SU-DHL-6 (cell line): ENCODE measurements around the gene NPEPL1.

Experiments
- CTCF ChIP-seq: fragments of 200-600 bp; sonication (generic); IDR thresholded peaks from one replicate; pipeline ENCODE4 v1.5.1; 2017; ENCODE audit warnings: antibody characterized with exemption, mild to moderate bottlenecking, low read length, moderate library complexity; ENCODE audit not compliant: insufficient read depth, poor library complexity, severe bottlenecking
- EZH2phosphoT487 ChIP-seq: fragments of 200-600 bp; sonication (generic), shearing (Covaris generic); conservative IDR thresholded peaks from 2 replicates; pipeline ENCODE4 v1.6.1; 2018; ENCODE audit warnings: mild to moderate bottlenecking, antibody characterized with exemption, low read length, moderate library complexity, mixed read lengths

GRCh38 chr20:58650181-58650775, 42.3 kb upstream of the NPEPL1 start:
- no peak for TF ChIP-seq CTCF
- TF ChIP-seq EZH2phosphoT487: no peak
